ENCODE measurements around the gene SIAH2.
"Not testable (repeated sequence)": the region's sequence is repeated elsewhere in the genome, so short reads cannot be mapped to it uniquely, and the experiment has no call there.

The SIAH2 gene

GRCh38 chr3:150800722-150801121 lies 37.8 kb upstream of the SIAH2 start:
- TF ChIP-seq, protein P1, sequence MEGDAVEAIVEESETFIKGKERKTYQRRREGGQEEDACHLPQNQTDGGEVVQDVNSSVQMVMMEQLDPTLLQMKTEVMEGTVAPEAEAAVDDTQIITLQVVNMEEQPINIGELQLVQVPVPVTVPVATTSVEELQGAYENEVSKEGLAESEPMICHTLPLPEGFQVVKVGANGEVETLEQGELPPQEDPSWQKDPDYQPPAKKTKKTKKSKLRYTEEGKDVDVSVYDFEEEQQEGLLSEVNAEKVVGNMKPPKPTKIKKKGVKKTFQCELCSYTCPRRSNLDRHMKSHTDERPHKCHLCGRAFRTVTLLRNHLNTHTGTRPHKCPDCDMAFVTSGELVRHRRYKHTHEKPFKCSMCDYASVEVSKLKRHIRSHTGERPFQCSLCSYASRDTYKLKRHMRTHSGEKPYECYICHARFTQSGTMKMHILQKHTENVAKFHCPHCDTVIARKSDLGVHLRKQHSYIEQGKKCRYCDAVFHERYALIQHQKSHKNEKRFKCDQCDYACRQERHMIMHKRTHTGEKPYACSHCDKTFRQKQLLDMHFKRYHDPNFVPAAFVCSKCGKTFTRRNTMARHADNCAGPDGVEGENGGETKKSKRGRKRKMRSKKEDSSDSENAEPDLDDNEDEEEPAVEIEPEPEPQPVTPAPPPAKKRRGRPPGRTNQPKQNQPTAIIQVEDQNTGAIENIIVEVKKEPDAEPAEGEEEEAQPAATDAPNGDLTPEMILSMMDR (IDR thresholded peaks at IDR 0.05; ENCODE audit: low read depth, low read length, missing control alignments): no peak
- H3K4me3 ChIP-seq (ENCODE audit: low read depth, low read length): no peak overlapping the region
- in situ Hi-C loops (cut with HindIII; ENCODE audit: low sequenced_read_pairs): no loop called here
- DNase-seq (ENCODE audit: low read depth): no peak

DNA sequence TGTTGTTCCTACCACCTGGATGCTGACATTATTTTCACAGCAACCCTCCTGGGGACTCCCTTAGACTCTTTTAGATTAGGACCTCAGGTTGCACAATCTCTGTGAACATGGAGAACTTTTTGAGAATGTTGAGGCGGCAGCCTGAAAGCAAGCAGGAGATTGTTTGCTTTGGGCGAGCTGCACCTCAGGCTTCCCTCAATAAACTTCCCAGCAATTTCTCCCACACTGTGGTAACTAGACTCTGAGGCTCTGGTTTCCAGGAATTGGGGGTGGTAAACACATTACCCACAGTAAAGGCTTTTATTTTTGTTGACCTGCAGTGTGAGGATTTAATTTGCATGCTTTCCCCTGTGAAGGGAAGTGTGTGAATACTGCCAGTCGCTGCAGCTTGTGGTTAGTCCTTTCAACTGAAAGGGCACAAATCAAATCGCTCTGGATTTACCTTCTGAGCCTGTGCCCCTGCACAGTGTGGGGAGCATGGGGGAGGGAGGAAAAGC lies 35.2 kb upstream of the SIAH2 start:
- in situ Hi-C loops (cut with HindIII; ENCODE audit: low sequenced_read_pairs): no loop called here
- TF ChIP-seq, protein P1 (IDR thresholded peaks at IDR 0.05; ENCODE audit: low read depth, low read length, missing control alignments): no peak
- DNase-seq (ENCODE audit: low read depth): peak; percentile 53
- no peak overlapping the region for H3K4me3 ChIP-seq (ENCODE audit: low read depth, low read length)

DNA sequence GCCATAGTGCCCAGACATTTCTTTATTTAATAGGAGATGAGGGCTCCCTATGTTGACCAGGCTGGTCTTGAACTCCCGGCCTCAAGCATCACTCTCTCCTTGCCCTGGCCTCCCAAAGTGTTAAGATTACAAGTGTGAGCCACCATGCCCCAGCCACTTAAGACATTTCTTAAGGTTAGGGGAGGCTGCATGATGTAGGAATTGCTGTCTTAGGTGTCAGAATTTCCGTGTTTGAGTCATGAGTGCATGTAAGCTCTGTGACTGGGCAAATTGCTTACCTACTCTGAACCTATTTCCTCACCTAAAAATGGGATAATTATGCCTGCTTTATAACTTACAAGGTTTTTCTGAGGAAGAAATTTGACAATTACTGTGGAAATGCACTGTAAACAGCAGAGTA lies 34.2 kb upstream of the SIAH2 start:
- H3K4me3 ChIP-seq (ENCODE audit: low read depth, low read length): no peak overlapping the region
- TF ChIP-seq, protein P1 (IDR thresholded peaks at IDR 0.05; ENCODE audit: low read depth, low read length, missing control alignments): no peak
- in situ Hi-C loops (cut with HindIII; ENCODE audit: low sequenced_read_pairs): no loop called here
- no peak for DNase-seq (ENCODE audit: low read depth)

GRCh38 chr3:150796527-150796926 lies 33.6 kb upstream of the SIAH2 start:
- H3K4me3 ChIP-seq (ENCODE audit: low read depth, low read length); DNase-seq (ENCODE audit: low read depth); in situ Hi-C loops (cut with HindIII; ENCODE audit: low sequenced_read_pairs): not testable (repeated sequence)

DNA sequence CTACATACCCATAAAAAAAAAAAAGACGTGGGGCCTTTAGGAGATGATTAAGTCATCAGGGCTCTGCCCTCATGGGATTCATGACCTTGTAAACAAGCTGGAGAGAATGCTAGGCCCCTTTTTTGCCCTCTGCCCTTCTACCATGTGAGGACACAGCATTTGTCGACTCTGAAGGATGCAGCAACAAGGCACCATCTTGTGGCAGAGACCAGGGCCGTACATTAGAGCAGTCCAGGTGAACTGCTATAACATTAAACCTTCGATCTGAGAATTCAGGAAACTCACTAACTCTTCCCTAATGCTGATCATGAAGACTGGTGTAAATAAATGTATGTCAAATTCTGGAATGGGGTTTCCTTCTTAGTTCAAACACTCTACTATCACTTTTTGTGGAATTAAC lies 30.7 kb upstream of the SIAH2 start:
- no peak for DNase-seq (ENCODE audit: low read depth)
- in situ Hi-C loops (cut with HindIII; ENCODE audit: low sequenced_read_pairs): no loop called here
- TF ChIP-seq, protein P1 (IDR thresholded peaks at IDR 0.05; ENCODE audit: low read depth, low read length, missing control alignments): no peak
- H3K4me3 ChIP-seq (ENCODE audit: low read depth, low read length): no peak overlapping the region

DNA sequence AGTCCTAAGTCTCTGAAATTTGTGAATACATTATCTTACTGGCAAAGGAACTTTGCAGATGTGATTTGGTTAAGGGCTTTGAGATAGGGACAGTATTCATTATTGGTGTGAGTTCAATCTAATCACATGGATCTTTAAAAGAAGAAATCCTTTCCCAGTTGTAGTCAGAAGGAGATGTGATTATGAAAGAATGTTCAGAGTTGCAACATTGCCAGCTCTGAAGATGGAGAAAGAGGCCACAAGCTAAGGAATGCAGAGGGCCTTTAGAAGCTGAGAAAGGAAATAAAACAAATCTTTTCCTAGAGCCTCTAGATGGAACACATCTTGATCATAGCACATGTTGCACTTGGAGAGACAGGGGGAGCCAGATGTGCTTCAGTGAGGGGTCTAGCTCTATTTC lies 27.7 kb upstream of the SIAH2 start:
- TF ChIP-seq, protein P1 (IDR thresholded peaks at IDR 0.05; ENCODE audit: low read depth, low read length, missing control alignments): no peak
- no peak overlapping the region for H3K4me3 ChIP-seq (ENCODE audit: low read depth, low read length)
- DNase-seq (ENCODE audit: low read depth): no peak
- in situ Hi-C loops (cut with HindIII; ENCODE audit: low sequenced_read_pairs): no loop called here

DNA sequence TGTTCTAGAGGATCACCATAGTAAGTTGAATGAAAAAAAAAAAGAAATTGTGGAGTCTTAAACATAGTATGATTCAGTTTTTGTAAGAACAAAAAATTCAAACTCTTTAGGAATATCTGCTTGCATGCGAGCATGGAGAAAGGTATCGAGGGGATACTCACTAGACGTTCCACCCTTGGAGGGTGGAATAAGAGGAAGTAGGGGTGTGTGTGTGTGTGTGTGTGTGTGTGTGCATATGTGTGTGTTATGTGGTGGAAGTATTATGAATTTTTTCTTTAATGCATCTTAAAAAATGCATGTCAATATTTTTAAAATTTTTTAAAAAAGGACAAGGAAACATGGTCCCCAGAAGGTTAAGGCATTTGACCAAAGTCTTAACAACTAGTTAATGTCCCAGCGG lies 26.5 kb upstream of the SIAH2 start:
- no peak overlapping the region for H3K4me3 ChIP-seq (ENCODE audit: low read depth, low read length)
- TF ChIP-seq, protein P1 (IDR thresholded peaks at IDR 0.05; ENCODE audit: low read depth, low read length, missing control alignments): no peak
- in situ Hi-C loops (cut with HindIII; ENCODE audit: low sequenced_read_pairs): no loop called here
- no peak for DNase-seq (ENCODE audit: low read depth)
